ENCODE data around the gene TAS2R50.
A peak's percentile ranks its signal among the peaks of the same experiment; 100 is the strongest.

Gene TAS2R50

GRCh38 chr12:10941916-10942607 is 44.6 kb downstream of the TAS2R50 start:
- in situ Hi-C loops (cut with HindIII; ENCODE audit: low sequenced_read_pairs): no loop called here
- DNase-seq (ENCODE audit: low read depth): no peak
- H3K4me3 ChIP-seq (ENCODE audit: low read depth, low read length): no peak overlapping the region
- no peak for TF ChIP-seq CTCF (IDR thresholded peaks at IDR 0.05; ENCODE audit: low read depth, low read length, missing control alignments)

- in situ Hi-C loops (cut with HindIII; ENCODE audit: low sequenced_read_pairs): no loop called here
- no peak for TF ChIP-seq CTCF (IDR thresholded peaks at IDR 0.05; ENCODE audit: low read depth, low read length, missing control alignments)
These were observed 45.3 kb downstream of the TAS2R50 start for GRCh38 chr12:10941369-10941768.

GRCh38 chr12:10940389-10940788 is 46.3 kb downstream of the TAS2R50 start:
- in situ Hi-C loops (cut with HindIII; ENCODE audit: low sequenced_read_pairs): no loop called here
- no peak for TF ChIP-seq CTCF (IDR thresholded peaks at IDR 0.05; ENCODE audit: low read depth, low read length, missing control alignments)
- H3K4me3 ChIP-seq (ENCODE audit: low read depth, low read length): no peak overlapping the region
- peak; percentile 11 for DNase-seq (ENCODE audit: low read depth)

More at GRCh38 chr12:10941369-10941768, 45.3 kb downstream of the TAS2R50 start:
- DNase-seq (ENCODE audit: low read depth): no peak
- H3K4me3 ChIP-seq (ENCODE audit: low read depth, low read length): no peak overlapping the region

- no peak for TF ChIP-seq CTCF (IDR thresholded peaks at IDR 0.05; ENCODE audit: low read depth, low read length, missing control alignments)
- no peak for DNase-seq (ENCODE audit: low read depth)
- in situ Hi-C loops (cut with HindIII; ENCODE audit: low sequenced_read_pairs): no loop called here
- no peak within 1 kb of the TSS for H3K4me3 ChIP-seq (ENCODE audit: low read depth, low read length)
These were observed 47.5 kb downstream of the TAS2R50 start, which contains the start of gene TAS2R14 for GRCh38 chr12:10939163-10939562. TSS of gene TAS2R14 (minus strand) at chr12:10939263. CDS start at chr12:10939207, 56 bp downstream.

GRCh38 chr12:10936506-10936905 is 50.2 kb downstream of the TAS2R50 start:
- no peak overlapping the region for H3K4me3 ChIP-seq (ENCODE audit: low read depth, low read length)
- in situ Hi-C loops (cut with HindIII; ENCODE audit: low sequenced_read_pairs): no loop called here
- DNase-seq (ENCODE audit: low read depth): no peak
- no peak for TF ChIP-seq CTCF (IDR thresholded peaks at IDR 0.05; ENCODE audit: low read depth, low read length, missing control alignments)
